Nephron (organoid): ENCODE measurements around the gene ADARB2.

Experiments used
- H3K27ac Mint-ChIP-seq, 3 experiments: 2 replicates each; pipeline ENCODE4 v1.8.0; 2020; ENCODE audit warnings: mixed read lengths in 3 of 3, mild to moderate bottlenecking in 2 of 3, moderate library complexity in 1 of 3
- H3K27me3 Mint-ChIP-seq: 2 replicates; pipeline ENCODE4 v1.8.0; 2021; ENCODE audit warnings: low read depth, mild to moderate bottlenecking, moderate library complexity, mixed read lengths
- H3K36me3 Mint-ChIP-seq: 2 replicates; pipeline ENCODE4 v1.8.0; 2020; ENCODE audit warnings: low read depth, mixed read lengths
- H3K4me1 Mint-ChIP-seq: 2 replicates; pipeline ENCODE4 v1.8.0; 2020; ENCODE audit warnings: mixed read lengths
- H3K4me3 Mint-ChIP-seq, 3 experiments: 2 replicates each; pipeline ENCODE4 v1.8.0; 2020; ENCODE audit warnings: mild to moderate bottlenecking in 3 of 3, mixed read lengths in 3 of 3, moderate library complexity in 2 of 3
- H3K9me3 Mint-ChIP-seq: 2 replicates; pipeline ENCODE4 v1.8.0; 2020; ENCODE audit warnings: mixed read lengths
- CTCF ChIP-seq, 3 experiments: fragments of 200-600 bp; sonication (generic); IDR thresholded peaks; one replicate each; pipeline ENCODE4 v1.5.0; 2021; ENCODE audit warnings: antibody characterized with exemption in 3 of 3; ENCODE audit not compliant: unreplicated experiment in 3 of 3

The ADARB2 gene

GRCh38 chr10:1646332-1646731 is 91.0 kb downstream of the ADARB2 start:
- Mint-ChIP-seq H3K4me1 (no peaks in the 10 kb centered on the region), H3K4me3 (no peak overlapping the region), H3K27me3 (peaks cover 21% of the 10 kb centered on the region), H3K36me3 (no peaks in the 10 kb centered on the region), H3K9me3 (no peaks in the 10 kb centered on the region), H3K27ac (no peak overlapping the region)
- TF ChIP-seq CTCF (IDR thresholded peaks at IDR 0.05; ENCODE audit: unreplicated experiment in 3 of 3), result no peak

GRCh38 chr10:1645896-1646295 is 91.4 kb downstream of the ADARB2 start:
- no peak overlapping the region for H3K4me3 Mint-ChIP-seq
- H3K4me1 Mint-ChIP-seq, result no peaks in the 10 kb centered on the region
- H3K9me3 Mint-ChIP-seq, result no peaks in the 10 kb centered on the region
- no peak for TF ChIP-seq CTCF (IDR thresholded peaks at IDR 0.05; ENCODE audit: unreplicated experiment in 3 of 3)
- H3K27me3 Mint-ChIP-seq, result peaks cover 21% of the 10 kb centered on the region
- H3K27ac Mint-ChIP-seq, result no peak overlapping the region
- no peaks in the 10 kb centered on the region for H3K36me3 Mint-ChIP-seq

- H3K4me1 Mint-ChIP-seq, result no peaks in the 10 kb centered on the region
- no peaks in the 10 kb centered on the region for H3K9me3 Mint-ChIP-seq
- no peak for TF ChIP-seq CTCF (IDR thresholded peaks at IDR 0.05; ENCODE audit: unreplicated experiment in 3 of 3)
Observed at GRCh38 chr10:1644191-1644711, 93.1 kb downstream of the ADARB2 start.

GRCh38 chr10:1643908-1644179 is 93.5 kb downstream of the ADARB2 start:
- H3K4me3 Mint-ChIP-seq, result no peak overlapping the region
- no peaks in the 10 kb centered on the region for H3K4me1 Mint-ChIP-seq
- no peak overlapping the region for H3K27ac Mint-ChIP-seq
- H3K9me3 Mint-ChIP-seq, result no peaks in the 10 kb centered on the region
- no peak for TF ChIP-seq CTCF (IDR thresholded peaks at IDR 0.05; ENCODE audit: unreplicated experiment in 3 of 3)
- H3K27me3 Mint-ChIP-seq, result peaks cover 14% of the 10 kb centered on the region
- H3K36me3 Mint-ChIP-seq, result no peaks in the 10 kb centered on the region

More at GRCh38 chr10:1644191-1644711, 93.1 kb downstream of the ADARB2 start:
- Mint-ChIP-seq H3K4me3 (no peak overlapping the region), H3K36me3 (no peaks in the 10 kb centered on the region), H3K27me3 (peaks cover 13% of the 10 kb centered on the region), H3K27ac (no peak overlapping the region)

- Mint-ChIP-seq H3K27ac (no peak overlapping the region), H3K9me3 (no peaks in the 10 kb centered on the region), H3K36me3 (no peaks in the 10 kb centered on the region), H3K4me3 (no peak overlapping the region), H3K4me1 (no peaks in the 10 kb centered on the region), H3K27me3 (peaks cover 19% of the 10 kb centered on the region)
- TF ChIP-seq CTCF (IDR thresholded peaks at IDR 0.05; ENCODE audit: unreplicated experiment in 3 of 3), result no peak
Observed at GRCh38 chr10:1643161-1643907, 94.0 kb downstream of the ADARB2 start.

GRCh38 chr10:1642600-1643160 is 94.6 kb downstream of the ADARB2 start:
- no peak overlapping the region for H3K4me3 Mint-ChIP-seq
- no peaks in the 10 kb centered on the region for H3K4me1 Mint-ChIP-seq
- H3K27me3 Mint-ChIP-seq, result peaks cover 23% of the 10 kb centered on the region
- H3K9me3 Mint-ChIP-seq, result no peaks in the 10 kb centered on the region
- H3K27ac Mint-ChIP-seq, result no peak overlapping the region
- TF ChIP-seq CTCF (IDR thresholded peaks at IDR 0.05; ENCODE audit: unreplicated experiment in 3 of 3), result no peak
- H3K36me3 Mint-ChIP-seq, result no peaks in the 10 kb centered on the region
